SK-N-MC (cell line): ENCODE measurements around the gene NEK4.

Experiments used
- DNase-seq: peaks from one replicate; pipeline ENCODE4 v3.0.0-alpha.2; 2011; ENCODE audit warnings: low read depth, low spot score
- H3K27ac ChIP-seq: fragments of 200-600 bp; sonication (generic); 2 replicates; pipeline ENCODE4 v1.5.1; 2016; ENCODE audit warnings: mixed run types
- H3K36me3 ChIP-seq: fragments of 200-600 bp; sonication (generic); 2 replicates; pipeline ENCODE4 v1.6.1; 2017; ENCODE audit warnings: antibody characterized with exemption, low read length, mixed read lengths; ENCODE audit not compliant: insufficient read depth
- H3K4me3 ChIP-seq: fragments of 200-600 bp; sonication (generic); 2 replicates; pipeline ENCODE4 v1.5.1; 2016
- H3K9ac ChIP-seq: fragments of 200-600 bp; sonication (generic); 2 replicates; pipeline ENCODE4 v1.8.0; 2017; ENCODE audit warnings: mixed run types, mixed read lengths; ENCODE audit not compliant: insufficient read length
- H3K9me3 ChIP-seq: fragments of 200-600 bp; sonication (generic); 2 replicates; pipeline ENCODE4 v1.6.1; 2017; ENCODE audit warnings: low read depth, mild to moderate bottlenecking, antibody characterized with exemption, low read length, moderate library complexity, mixed read lengths
- EZH2 ChIP-seq: fragments of 200-600 bp; sonication (generic); IDR thresholded peaks from one replicate; pipeline ENCODE4 v1.6.1; 2017; ENCODE audit warnings: antibody characterized with exemption
- FOXP2 ChIP-seq: optimal IDR thresholded peaks from 2 replicates; pipeline ENCODE3; 2011; ENCODE audit warnings: mild to moderate bottlenecking, moderate library complexity; ENCODE audit not compliant: insufficient read depth; ENCODE audit errors: extremely low read length, control extremely low read depth
- POLR2AphosphoS5 ChIP-seq: IDR thresholded peaks from 2 replicates; pipeline ENCODE4 v1.6.1; 2012; ENCODE audit warnings: mild to moderate bottlenecking, low read depth, low read length, borderline replicate concordance

NEK4 gene

DNA sequence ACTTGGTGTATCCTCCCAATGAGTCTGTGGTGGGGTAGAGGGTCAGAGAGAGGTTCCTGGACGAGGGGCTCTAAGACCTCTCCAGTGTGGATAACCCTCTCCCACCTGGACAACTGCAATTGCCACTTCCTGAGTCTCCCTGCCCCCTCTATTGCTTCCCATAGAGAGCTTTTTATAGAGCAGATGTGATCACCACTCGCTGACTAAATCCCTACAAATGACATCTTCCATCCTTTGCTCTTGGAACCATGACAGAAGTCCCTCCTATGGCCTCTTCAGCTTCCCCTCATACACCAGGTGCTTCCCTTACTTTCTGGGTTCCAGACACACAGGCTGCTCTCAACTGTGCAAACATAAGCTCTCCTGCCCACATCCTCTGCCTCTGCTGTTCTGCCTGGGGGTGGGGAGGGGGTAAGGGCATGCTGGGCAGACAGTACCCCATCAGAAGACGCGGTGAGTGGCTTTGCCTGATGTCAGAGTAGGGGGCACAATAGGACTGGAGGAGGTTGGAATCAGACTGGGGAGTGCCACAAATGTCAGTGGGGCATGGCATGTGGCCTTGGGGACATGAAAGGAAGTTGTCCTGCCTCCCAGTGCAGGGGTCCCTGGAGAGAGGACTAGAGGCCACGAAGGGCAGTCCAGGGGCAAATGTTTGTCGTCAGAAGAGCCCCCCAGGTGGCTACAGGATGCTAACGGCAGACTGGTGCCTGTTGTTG lies 39.1 kb upstream of the NEK4 start:
- no peak for TF ChIP-seq POLR2AphosphoS5
- no peak for TF ChIP-seq FOXP2
- no peak for TF ChIP-seq EZH2
- no peak overlapping the region for H3K27ac ChIP-seq
- H3K9ac ChIP-seq: no peak overlapping the region
- no peak overlapping the region for H3K4me3 ChIP-seq
- H3K36me3 ChIP-seq: no peaks in the 10 kb centered on the region
- DNase-seq: no peak
- no peaks in the 10 kb centered on the region for H3K9me3 ChIP-seq

DNA sequence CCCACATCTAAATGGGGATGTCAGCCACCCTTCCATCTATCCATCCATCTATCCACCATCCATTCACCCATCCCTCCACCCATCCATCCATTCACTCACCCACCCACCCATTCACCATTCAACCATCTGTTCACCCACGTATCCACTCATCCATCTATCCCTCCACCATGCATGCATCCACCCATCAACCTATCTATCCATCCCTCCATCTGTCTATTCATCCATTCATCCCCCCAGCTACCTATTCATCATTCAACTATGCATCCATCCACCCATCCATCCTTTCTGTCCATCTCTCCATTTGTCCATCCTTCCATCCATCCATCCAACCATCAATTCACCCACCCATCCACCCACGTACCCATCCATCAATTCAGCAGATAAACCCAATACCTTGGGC lies 38.4 kb upstream of the NEK4 start:
- no peak for TF ChIP-seq POLR2AphosphoS5
- no peak for TF ChIP-seq FOXP2
- TF ChIP-seq EZH2: no peak
- Histone ChIP-seq H3K27ac (no peak overlapping the region), H3K9ac (no peak overlapping the region), H3K9me3 (no peaks in the 10 kb centered on the region), H3K36me3 (no peaks in the 10 kb centered on the region), H3K4me3 (no peak overlapping the region)
- no peak for DNase-seq

DNA sequence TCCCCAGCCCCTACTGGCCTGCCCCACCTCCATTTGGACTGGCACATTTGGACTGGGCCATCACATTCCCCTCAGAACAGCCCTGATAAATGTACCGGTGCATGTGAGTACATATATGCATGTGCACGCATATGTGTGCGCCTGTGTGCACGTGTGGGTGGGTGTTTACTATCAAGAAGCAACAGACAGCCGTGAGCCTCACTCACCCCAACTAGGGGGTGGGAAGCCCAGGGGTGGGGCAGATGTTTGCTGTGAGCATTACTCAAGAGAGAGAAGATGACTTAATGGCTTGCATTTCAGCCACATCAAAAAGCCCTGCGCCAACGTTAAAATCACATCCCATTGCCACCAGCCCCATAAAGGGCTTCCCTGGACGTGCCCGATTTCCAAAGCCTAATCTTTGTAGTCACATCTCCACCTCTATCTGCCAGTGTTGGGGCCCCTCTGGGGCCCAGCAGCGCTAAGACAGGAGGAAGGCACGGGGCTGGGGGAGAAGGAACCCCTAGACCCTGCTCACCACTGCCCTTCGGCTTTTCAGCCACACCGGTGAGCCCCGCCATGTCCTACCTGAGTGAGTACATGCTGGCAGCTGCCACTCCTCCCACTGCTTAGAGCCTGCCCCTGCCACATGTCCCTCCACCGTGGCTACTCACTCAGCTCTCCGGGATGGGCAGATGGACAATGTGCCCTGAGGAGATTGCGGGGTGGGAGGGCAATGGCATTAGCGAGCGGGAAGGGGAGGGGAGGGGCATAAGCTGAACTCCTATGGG lies 34.7 kb upstream of the NEK4 start:
- Histone ChIP-seq H3K36me3 (no peaks in the 10 kb centered on the region), H3K27ac (no peak overlapping the region), H3K9ac (no peak overlapping the region), H3K9me3 (no peaks in the 10 kb centered on the region), H3K4me3 (no peak overlapping the region)
- TF ChIP-seq EZH2 (no peak), FOXP2 (no peak), POLR2AphosphoS5 (no peak)
- DNase-seq: no peak

DNA sequence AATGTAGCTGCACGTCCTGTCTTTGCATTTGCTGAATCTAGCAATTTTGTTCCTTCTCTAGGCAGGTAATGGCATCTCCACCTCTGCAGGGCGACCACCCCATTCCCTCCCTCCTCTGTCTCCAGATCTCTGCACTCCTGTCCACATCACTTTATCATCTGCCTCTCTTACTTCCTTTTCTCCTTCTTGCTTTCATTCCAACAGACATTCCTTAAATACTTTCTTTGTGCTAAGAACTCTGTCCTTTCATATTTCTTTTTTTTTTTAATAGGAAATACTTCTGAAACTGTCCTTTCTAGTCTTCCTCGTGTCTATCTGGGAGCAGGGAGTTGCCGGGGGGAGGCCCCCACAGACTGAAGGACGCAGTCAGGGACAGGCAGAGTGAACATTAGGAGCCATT lies 31.1 kb upstream of the NEK4 start:
- no peak for DNase-seq
- Histone ChIP-seq H3K9me3 (no peaks in the 10 kb centered on the region), H3K36me3 (no peaks in the 10 kb centered on the region), H3K4me3 (no peak overlapping the region), H3K9ac (no peak overlapping the region), H3K27ac (no peak overlapping the region)
- TF ChIP-seq POLR2AphosphoS5: no peak
- TF ChIP-seq EZH2: no peak
- TF ChIP-seq FOXP2: no peak

DNA sequence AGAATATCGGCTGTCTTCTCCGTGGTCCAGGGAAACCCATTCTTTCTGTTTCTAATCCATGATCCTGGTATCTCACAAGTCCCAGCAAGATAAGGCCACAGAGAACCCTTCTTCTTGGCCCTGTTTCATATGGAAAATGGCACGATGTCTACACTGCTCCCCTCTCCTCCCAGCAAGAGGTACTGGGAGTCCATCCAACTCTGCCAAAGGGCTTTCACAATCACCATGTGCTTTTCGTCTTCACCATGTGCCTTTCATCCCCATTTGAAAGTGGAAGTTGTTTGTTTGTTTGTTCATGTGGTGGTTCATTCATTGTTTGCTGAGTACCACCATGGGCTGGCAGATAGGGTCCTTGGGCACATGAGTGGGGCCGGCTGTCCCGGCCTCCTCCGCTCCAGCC lies 29.3 kb upstream of the NEK4 start:
- H3K36me3 ChIP-seq: no peaks in the 10 kb centered on the region
- H3K9ac ChIP-seq: no peak overlapping the region
- no peak for DNase-seq
- no peak overlapping the region for H3K4me3 ChIP-seq
- TF ChIP-seq POLR2AphosphoS5: no peak
- no peak for TF ChIP-seq FOXP2
- no peak for TF ChIP-seq EZH2
- no peak overlapping the region for H3K27ac ChIP-seq
- H3K9me3 ChIP-seq: no peaks in the 10 kb centered on the region

DNA sequence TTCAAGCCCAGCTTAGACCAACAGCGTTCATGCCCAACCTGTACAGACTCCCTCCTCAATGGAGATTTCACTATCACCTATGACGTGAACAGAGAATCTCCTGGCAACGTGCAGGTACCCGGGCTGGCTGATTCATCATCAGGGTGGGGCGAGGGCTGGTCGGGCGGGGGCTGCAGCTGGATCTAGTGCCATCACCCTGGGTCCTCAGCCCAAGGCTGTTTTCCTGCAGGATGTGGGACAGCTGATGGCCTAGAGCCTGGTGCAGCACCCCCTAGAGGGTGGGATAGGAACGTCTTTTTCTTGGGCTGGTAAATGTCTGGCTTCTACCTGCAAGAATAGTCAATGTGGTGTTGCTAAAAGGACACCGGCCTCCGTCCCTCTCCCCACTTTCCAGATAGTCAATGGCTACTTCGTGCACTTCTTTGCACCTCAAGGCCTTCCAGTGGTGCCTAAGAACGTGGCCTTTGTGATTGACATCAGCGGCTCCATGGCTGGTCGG lies 28.3 kb upstream of the NEK4 start:
- H3K9me3 ChIP-seq: no peaks in the 10 kb centered on the region
- H3K36me3 ChIP-seq: no peaks in the 10 kb centered on the region
- H3K9ac ChIP-seq: no peak overlapping the region
- TF ChIP-seq POLR2AphosphoS5 (no peak), FOXP2 (no peak), EZH2 (no peak)
- no peak for DNase-seq
- no peak overlapping the region for H3K4me3 ChIP-seq
- H3K27ac ChIP-seq: no peak overlapping the region

DNA sequence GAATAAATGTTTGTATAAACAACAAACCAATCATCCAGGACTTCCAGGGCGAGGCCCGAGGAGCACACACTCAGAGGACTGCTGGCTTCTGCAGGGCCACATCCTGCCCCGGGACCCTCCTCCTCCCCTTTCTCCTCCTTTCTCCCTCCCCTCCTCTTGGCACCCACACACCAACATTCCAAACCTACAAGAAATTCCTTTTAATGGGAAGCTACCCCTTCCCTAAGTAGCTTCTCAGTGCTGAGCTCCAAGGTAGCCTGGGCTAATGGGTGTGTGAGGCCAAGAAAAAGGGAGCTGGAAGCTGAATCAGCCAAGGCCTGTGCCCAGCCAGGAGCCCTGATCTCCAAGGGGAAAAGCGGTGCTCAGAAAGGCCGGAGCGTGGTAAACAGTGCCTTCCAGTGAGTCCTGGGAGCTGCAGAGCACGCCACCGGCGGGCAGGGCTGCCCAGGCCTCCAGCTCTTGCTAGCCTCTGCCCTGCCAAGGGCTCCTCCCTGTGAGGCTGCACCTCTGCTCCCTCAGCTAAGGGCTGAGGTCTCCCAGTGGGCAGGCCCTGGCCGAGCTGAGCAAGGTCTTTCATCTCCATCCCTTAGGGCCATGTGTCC lies 27.7 kb upstream of the NEK4 start:
- DNase-seq: no peak
- no peak overlapping the region for H3K4me3 ChIP-seq
- H3K9ac ChIP-seq: no peak overlapping the region
- H3K27ac ChIP-seq: no peak overlapping the region
- H3K36me3 ChIP-seq: no peaks in the 10 kb centered on the region
- TF ChIP-seq EZH2 (no peak), FOXP2 (no peak), POLR2AphosphoS5 (no peak)
- no peaks in the 10 kb centered on the region for H3K9me3 ChIP-seq

DNA sequence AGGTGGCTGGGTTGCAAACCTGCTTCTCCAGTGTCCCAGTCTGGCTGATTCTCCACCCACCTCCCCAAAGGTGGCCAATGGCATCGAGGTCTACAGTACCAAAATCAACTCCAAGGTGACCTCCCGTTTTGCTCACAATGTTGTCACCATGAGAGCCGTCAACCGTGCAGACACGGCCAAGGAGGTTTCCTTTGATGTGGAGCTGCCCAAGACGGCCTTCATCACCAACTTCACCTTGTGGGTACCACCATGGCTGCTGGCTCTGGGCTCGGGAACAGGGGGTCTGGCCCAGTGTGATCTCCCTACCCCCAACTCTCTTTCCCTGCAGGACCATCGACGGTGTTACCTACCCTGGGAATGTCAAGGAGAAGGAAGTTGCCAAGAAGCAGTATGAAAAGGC lies 25.7 kb upstream of the NEK4 start:
- no peak for DNase-seq
- TF ChIP-seq EZH2: no peak
- TF ChIP-seq FOXP2: no peak
- no peak for TF ChIP-seq POLR2AphosphoS5
- Histone ChIP-seq H3K4me3 (no peak overlapping the region), H3K9me3 (no peaks in the 10 kb centered on the region), H3K27ac (no peak overlapping the region), H3K9ac (no peak overlapping the region), H3K36me3 (no peaks in the 10 kb centered on the region)
